Measurements from ENCODE around the gene ZBTB20. TPM values are rescaled to one million over a fixed set of nuclear protein-coding genes. Genes with fewer than 3 reads are reported as not detected.

Gene ZBTB20
- total and polyA plus RNA-seq, 12 donors = 0.57 to 105 (median 86.8) TPM

- no peak overlapping the region for H3K27ac ChIP-seq
- no peaks in the 10 kb centered on the region for H3K27me3 ChIP-seq
- ATAC-seq (no peak), DNase-seq (no peak)
- H3K4me1 ChIP-seq = peaks cover 0 to 20% (median 11%) of the 10 kb centered on the region in 9 donors
- 83 to 87% methylated on average over 2 of the region's 2 CpGs for whole genome bisulfite sequencing, 2 donors
- H3K9me3 ChIP-seq = no peaks in the 10 kb centered on the region
- H3K4me3 ChIP-seq = no peak overlapping the region
- no peaks in the 10 kb centered on the region for H3K36me3 ChIP-seq
- no peak for TF ChIP-seq CTCF (IDR thresholded peaks at IDR 0.05)
- intact Hi-C loops (cut with DNase I) = no loop called here
These were observed 4.8 kb upstream of the ZBTB20 start for GRCh38 chr3:115151921-115152320.

GRCh38 chr3:115148142-115148790, 1.2 kb upstream of the ZBTB20 start:
- Histone ChIP-seq H3K27ac (peak overlapping the region; percentile 90 to 99 (median 96)), H3K9me3 (no peaks in the 10 kb centered on the region), H3K4me3 (peak overlapping the region; percentile 61 to 89 (median 77)), H3K36me3 (no peaks in the 10 kb centered on the region), H3K4me1 (peaks cover 0 to 26% (median 16%) of the 10 kb centered on the region in 9 donors), H3K27me3 (no peaks in the 10 kb centered on the region)
- no peak for TF ChIP-seq CTCF (IDR thresholded peaks at IDR 0.05)
- intact Hi-C loops (cut with DNase I) = loop anchor here in 7 of 10 donors (5.0 to 10.0 kb wide), 4 partner anchors 46 to 766 kb away; no protein-coding TSS in a partner anchor
- no peak for ATAC-seq
- DNase-seq = peak in 1 of 2 donors; percentile 16
- 1% methylated on average over 20 of the region's 20 CpGs for WGBS, 2 donors

GRCh38 chr3:115147329-115148141, 447 bp upstream of the ZBTB20 start:
- Histone ChIP-seq H3K27me3 (no peaks in the 10 kb centered on the region), H3K36me3 (no peaks in the 10 kb centered on the region), H3K4me3 (peak overlapping the region; percentile 61 to 94 (median 86)), H3K27ac (peak overlapping the region; percentile 94 to 99 (median 97)), H3K4me1 (peaks cover 0 to 26% (median 16%) of the 10 kb centered on the region in 9 donors), H3K9me3 (no peaks in the 10 kb centered on the region)
- WGBS, 2 donors = 1% methylated on average over 54 of the region's 54 CpGs
- DNase-seq (peak; percentile 98 to 100), ATAC-seq (peak; percentile 88 to 96 (median 93))
- peak in 2 of 9 donors; percentile 17 to 22 for TF ChIP-seq CTCF (IDR thresholded peaks at IDR 0.05)
- intact Hi-C loops (cut with DNase I) = loop anchor here in 7 of 10 donors (2.0 to 10.0 kb wide), 6 partner anchors 45 to 765 kb away; no protein-coding TSS in a partner anchor

- DNase-seq (peak in 1 of 2 donors; percentile 38), ATAC-seq (peak in 1 of 8 donors; percentile 9)
- intact Hi-C loops (cut with DNase I) = loop anchor here in 7 of 10 donors (2.0 to 10.0 kb wide), 6 partner anchors 44 to 764 kb away; no protein-coding TSS in a partner anchor
- H3K4me1 ChIP-seq = peaks cover 0 to 39% (median 20%) of the 10 kb centered on the region in 9 donors
- peak overlapping the region; percentile 80 to 94 (median 86) for H3K4me3 ChIP-seq
- 0 to 1% methylated on average over 9 of the region's 9 CpGs for WGBS, 2 donors
- H3K27ac ChIP-seq = peak overlapping the region; percentile 94 to 99 (median 97)
- no peak for TF ChIP-seq CTCF (IDR thresholded peaks at IDR 0.05)
- no peaks in the 10 kb centered on the region for H3K36me3 ChIP-seq
- H3K27me3 ChIP-seq = no peaks in the 10 kb centered on the region
- H3K9me3 ChIP-seq = no peaks in the 10 kb centered on the region
These were observed 1.1 kb downstream of the ZBTB20 start for GRCh38 chr3:115146032-115146417.

Measured in heart right ventricle (tissue), 16 donors.